Measurements from ENCODE around the gene CDC20. TPM values are rescaled to one million over a fixed set of nuclear protein-coding genes. Genes with fewer than 3 reads are reported as not detected.
A peak's percentile ranks its signal among the peaks of the same experiment; 100 is the strongest.

CDC20 gene
- total and polyA plus RNA-seq, 2 of the 8 experiments (the other 6 are each of a cell fraction or from before 2014, with no cell fraction given) = 214 to 221 TPM

GRCh38 chr1:43352881-43353280 lies 5.9 kb upstream of the CDC20 start:
- DNase-seq (ENCODE audit: low read depth in 1 of 2, low spot score in 2 of 2) (no peak), FAIRE-seq (no peak)
- no peaks in the 10 kb centered on the region for H3K79me1 ChIP-seq (ENCODE audit: low read depth, low read length)
- POLR2A ChIA-PET (ENCODE audit: partially characterized antibody) = interaction anchor here (1.5 to 1.6 kb wide), 2 partner anchors 10 to 16 kb away, joined by 6 to 11 read pairs; no protein-coding TSS in a partner anchor
- 0 out of 2 replicates have a peak overlapping the region, but pooled peaks have one; percentile 43 for H2BK20ac ChIP-seq (ENCODE audit: low read length)
- no peak overlapping the region for H3K14ac ChIP-seq (ENCODE audit: insufficient read length)
- H2BK12ac ChIP-seq (ENCODE audit: low read depth, low read length) = no peak overlapping the region
- no peak overlapping the region for H4K8ac ChIP-seq (ENCODE audit: extremely low read depth, insufficient read depth, low read length)
- CTCF ChIA-PET (ENCODE audit: partially characterized antibody) = interaction anchor here (1.0 kb wide), 1 partner anchor 116 kb away, joined by 3 read pairs; no protein-coding TSS in a partner anchor
- no peaks in the 10 kb centered on the region for H3K36me3 ChIP-seq (ENCODE audit: control insufficient read depth in 2 of 4, insufficient read depth in 4 of 4, low read length in 3 of 4)
- no peak overlapping the region for H2BK120ac ChIP-seq (replicated peaks; ENCODE audit: low read depth, low read length)
- H3K4me1 ChIP-seq (replicated peaks in 1 of 4; ENCODE audit: control insufficient read depth in 3 of 4, insufficient read depth in 4 of 4, low read length in 3 of 4) = peaks cover 4 to 12% (median 8%) of the 10 kb centered on the region in 4 experiments; a peak in 6 of 7 replicates
- H3K56ac ChIP-seq (replicated peaks; ENCODE audit: insufficient read length, low read depth, low read length) = no peak overlapping the region
- H2BK15ac ChIP-seq (ENCODE audit: low read length) = no peak overlapping the region
- peaks cover 7% of the 10 kb centered on the region for H3K23me2 ChIP-seq (ENCODE audit: low read depth, low read length)
- peaks cover 0 to 1% (median 0%) of the 10 kb centered on the region in 4 experiments; a peak in 1 of 7 replicates for H3K27me3 ChIP-seq (replicated peaks in 1 of 4; ENCODE audit: control insufficient read depth in 3 of 4, extremely low read depth in 1 of 4, insufficient read depth in 3 of 4, low read length in 3 of 4)
- no peak overlapping the region for H3K4ac ChIP-seq (replicated peaks; ENCODE audit: insufficient read length, low read depth, low read length)
- H2BK5ac ChIP-seq (ENCODE audit: low read depth, low read length) = no peak overlapping the region
- 0 out of 2 replicates have a peak overlapping the region, but pooled peaks have one; percentile 27 for H3K18ac ChIP-seq (ENCODE audit: extremely low read depth, low read length)
- H3K27ac ChIP-seq (ENCODE audit: low read depth, low read length) = no peak overlapping the region
- no peak overlapping the region for H4K5ac ChIP-seq (ENCODE audit: insufficient read length, low read depth, low read length)
- no peaks in the 10 kb centered on the region for H3K9me3 ChIP-seq (ENCODE audit: insufficient read depth in 2 of 2, low read depth in 1 of 2, low read length in 1 of 2)
- no peak overlapping the region for H3K4me2 ChIP-seq (ENCODE audit: insufficient read depth in 1 of 2, low read depth in 2 of 2, low read length in 2 of 2)
- no peak overlapping the region for H2AK5ac ChIP-seq (ENCODE audit: low read depth, low read length)
- no peak overlapping the region for H4K91ac ChIP-seq (replicated peaks; ENCODE audit: insufficient read length, low read length)
- H4K20me1 ChIP-seq (replicated peaks in 1 of 2; ENCODE audit: control insufficient read depth in 1 of 2, insufficient read depth in 2 of 2, low read length in 2 of 2) = no peaks in the 10 kb centered on the region
- H2AFZ ChIP-seq (ENCODE audit: low read length) = no peak overlapping the region
- 74% methylated on average over 3 of the region's 3 CpGs; no CpG with 5 or more reads in 1 of the 2 experiments for whole genome bisulfite sequencing, 2 experiments (ENCODE audit: extremely low coverage in 1 of 2, insufficient coverage in 1 of 2, insufficient read length in 1 of 2, insufficient replicate concordance in 2 of 2, low coverage in 1 of 2, low lambda C conversion rate in 2 of 2, missing lambda C conversion rate in 1 of 2)
- H3K23ac ChIP-seq (ENCODE audit: insufficient read length) = no peak overlapping the region
- no peak overlapping the region for H3K4me3 ChIP-seq (ENCODE audit: extremely low read depth in 1 of 4, insufficient read depth in 2 of 4, low read depth in 3 of 4, low read length in 4 of 4)
- no peak overlapping the region for H3K9ac ChIP-seq (replicated peaks in 1 of 4; ENCODE audit: extremely low read depth in 1 of 4, low read depth in 3 of 4, low read length in 3 of 4)
- no peaks in the 10 kb centered on the region for H3K79me2 ChIP-seq (ENCODE audit: control insufficient read depth in 1 of 2, insufficient read depth in 2 of 2, low read length in 2 of 2)
- TF ChIP-seq TEAD4 (IDR thresholded peaks at IDR 0.05; ENCODE audit: low read depth, low read length) = no peak
- TF ChIP-seq PHF8 (conservative IDR thresholded peaks at IDR 0.05; ENCODE audit: low read depth, low read length) = no peak
- TF ChIP-seq HDAC6 (IDR thresholded peaks at IDR 0.05; ENCODE audit: low read depth, low read length) = no peak
- no peak for TF ChIP-seq EP300 (IDR thresholded peaks at IDR 0.05; ENCODE audit: borderline replicate concordance in 1 of 2, low read depth in 2 of 2, low read length in 2 of 2)
- TF ChIP-seq MAX (IDR thresholded peaks at IDR 0.05) = no peak
- TF ChIP-seq SIN3A (conservative IDR thresholded peaks at IDR 0.05 in 1 of 2, IDR thresholded peaks at IDR 0.05 in 1 of 2; ENCODE audit: low read depth in 1 of 2, low read length in 2 of 2) = no peak
- no peak for TF ChIP-seq CBX8 (IDR thresholded peaks at IDR 0.05; ENCODE audit: borderline replicate concordance, low read depth, low read length)
- no peak for TF ChIP-seq HDAC2 (IDR thresholded peaks at IDR 0.05; ENCODE audit: borderline replicate concordance in 1 of 2, low read depth in 2 of 2, low read length in 2 of 2)
- no peak for TF ChIP-seq TAF1 (IDR thresholded peaks at IDR 0.05; ENCODE audit: low read depth, low read length)
- TF ChIP-seq SP1 (IDR thresholded peaks at IDR 0.05; ENCODE audit: low read depth, low read length) = no peak

Data from H1 (cell line).